Embryonic facial prominence (tissue), 1 donor: ENCODE data around the gene MAT1A.
"Not testable (repeated sequence)": the region's sequence is repeated elsewhere in the genome, so short reads cannot be mapped to it uniquely, and the experiment has no call there.

ENCODE experiments used
- DNase-seq: peaks from one replicate; pipeline ENCODE4 v3.0.0-alpha.2; 2016; ENCODE audit errors: extremely low spot score

The MAT1A gene

DNA sequence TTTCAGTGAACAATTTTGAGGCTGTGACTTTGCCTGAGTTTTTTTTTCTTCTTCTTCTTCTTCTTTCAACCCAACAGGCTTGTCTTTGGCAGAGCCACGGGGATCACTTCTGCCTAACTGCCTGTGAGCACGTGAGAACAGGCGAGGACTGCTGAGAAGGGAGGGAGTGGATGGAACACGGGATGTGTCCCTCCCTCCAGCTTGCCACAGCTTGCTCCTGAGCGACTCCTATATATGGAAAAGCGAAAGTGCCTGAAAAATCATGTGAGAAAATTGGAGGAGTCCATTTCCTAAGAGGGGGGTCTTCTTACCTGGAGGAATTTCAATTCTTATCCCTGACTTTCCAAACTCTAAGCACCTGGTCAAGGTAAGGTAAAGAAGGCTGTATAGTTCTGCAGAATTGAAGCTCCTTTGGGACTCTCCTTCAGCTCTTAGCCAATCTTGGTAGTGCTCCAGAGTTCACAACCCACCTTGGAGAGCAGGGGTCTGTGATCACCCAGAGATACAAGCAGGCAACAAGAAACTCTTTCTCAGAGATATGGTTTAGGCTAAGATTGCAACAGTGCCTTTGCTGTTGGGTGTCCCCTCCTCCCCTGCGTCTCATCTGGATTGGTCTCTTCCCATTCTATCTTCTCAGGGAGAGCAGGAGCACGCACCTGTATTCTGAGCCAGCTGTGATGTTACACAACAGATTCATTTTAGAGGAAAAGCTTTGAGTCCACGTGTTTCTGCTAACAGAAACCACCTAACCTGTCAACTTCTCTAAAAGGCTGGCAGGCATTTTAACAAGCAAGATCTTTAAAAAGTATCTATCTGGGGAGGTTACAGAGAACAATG lies at the start of gene MAT1A:
Gene MAT1A (minus strand): TSS at position 208 of the 837 bp plus-strand sequence. CDS start 235 bp downstream, outside the sequence.
- no peak for DNase-seq

DNA sequence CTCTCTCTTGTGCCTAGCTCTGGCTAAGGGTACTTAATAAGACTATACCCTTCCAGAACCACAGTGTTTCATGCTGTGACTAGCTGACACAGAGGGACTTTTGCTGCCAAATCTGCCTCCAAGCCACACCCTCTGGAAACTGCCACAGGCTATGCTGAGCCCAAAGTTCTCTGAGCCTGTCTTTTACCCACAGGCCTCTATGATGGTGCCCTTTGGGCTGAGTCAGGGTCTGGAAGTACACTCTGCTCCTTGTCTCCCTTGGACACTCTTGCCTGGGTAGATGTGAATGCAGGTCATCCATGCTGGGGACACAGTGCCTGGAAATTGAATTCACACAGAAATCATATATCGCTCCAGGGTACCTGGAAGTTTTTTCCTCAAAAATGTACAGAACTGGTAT lies 44.5 kb upstream of the MAT1A start:
- no peak for DNase-seq

DNA sequence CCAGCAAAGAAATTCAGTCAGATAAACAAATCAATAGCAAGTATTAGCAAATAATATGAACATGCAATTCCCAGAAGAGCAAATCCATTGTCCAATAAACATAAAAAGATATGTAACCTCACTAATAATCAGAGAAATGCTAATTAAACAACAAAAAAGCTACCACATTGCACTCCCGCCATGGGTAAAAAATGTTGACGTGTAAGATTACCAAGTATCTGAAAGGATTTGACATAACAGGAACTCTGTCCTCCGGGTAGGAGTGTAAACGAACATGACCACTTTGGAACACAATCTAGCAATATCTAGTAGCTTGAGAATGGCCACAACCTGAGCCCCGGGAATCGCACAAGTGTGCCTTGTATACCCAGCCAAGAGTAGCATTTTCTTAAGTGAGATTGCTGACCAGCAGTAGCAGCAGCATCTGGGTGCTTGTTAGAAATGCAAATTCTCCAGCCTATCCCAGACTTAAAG lies 35.5 kb upstream of the MAT1A start:
- DNase-seq: no peak

DNA sequence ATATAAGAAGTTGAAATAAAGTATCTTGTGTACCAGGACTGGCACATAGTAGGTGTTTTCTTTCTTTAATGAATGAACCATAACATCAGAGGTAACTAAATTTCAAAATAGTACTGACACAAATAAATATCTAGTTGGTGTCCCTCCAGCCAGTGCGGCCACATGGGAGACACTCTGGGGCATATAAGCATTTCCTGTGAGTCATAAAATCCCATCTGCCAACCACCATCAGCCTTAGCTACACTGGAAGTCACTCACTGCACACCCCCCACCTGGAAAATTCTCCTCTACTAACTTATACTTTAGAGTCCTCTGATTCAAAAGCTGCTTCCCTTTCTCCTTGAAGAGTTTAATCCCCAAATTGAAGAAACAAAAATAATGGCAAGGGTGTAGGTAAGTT lies 34.6 kb upstream of the MAT1A start:
- no peak for DNase-seq

DNA sequence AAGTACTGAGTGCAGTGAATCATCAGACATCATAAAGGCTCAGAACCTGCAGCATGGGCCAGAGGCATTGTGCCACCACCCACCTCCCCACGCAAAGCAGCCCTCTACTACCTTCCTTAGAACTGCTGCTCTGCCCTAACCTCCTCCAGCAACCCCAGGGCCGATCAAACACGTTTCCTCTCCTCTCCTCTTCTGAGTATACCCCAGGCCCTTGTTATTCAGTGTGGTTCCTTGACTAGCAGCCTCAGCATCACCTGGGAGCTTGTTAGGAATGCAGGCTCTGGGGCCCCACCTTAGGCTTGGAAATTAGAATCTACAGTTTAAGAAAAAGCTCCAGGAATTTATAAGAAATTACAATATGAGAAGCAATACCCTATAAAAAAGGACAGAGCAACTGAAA lies 33.9 kb upstream of the MAT1A start:
- no peak for DNase-seq

DNA sequence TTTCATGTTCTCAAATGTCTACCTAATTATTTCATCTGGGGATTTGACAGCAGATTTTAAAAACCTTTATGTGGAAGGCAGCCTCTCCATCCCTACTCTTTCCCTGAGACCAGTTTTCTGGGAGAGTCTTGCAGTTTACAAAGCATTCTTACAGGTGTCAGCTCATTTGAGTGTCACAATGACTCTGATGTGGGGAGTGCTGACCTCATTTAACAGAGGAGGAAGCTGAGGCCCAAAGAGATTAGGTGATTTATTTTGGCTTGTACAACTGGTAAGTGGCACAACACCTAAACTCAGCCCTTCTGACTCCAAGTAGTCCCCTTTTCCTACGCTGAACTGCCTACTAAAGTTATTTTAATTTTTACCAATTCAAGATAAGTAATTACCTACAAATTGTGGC lies 33.3 kb upstream of the MAT1A start:
- no peak for DNase-seq

DNA sequence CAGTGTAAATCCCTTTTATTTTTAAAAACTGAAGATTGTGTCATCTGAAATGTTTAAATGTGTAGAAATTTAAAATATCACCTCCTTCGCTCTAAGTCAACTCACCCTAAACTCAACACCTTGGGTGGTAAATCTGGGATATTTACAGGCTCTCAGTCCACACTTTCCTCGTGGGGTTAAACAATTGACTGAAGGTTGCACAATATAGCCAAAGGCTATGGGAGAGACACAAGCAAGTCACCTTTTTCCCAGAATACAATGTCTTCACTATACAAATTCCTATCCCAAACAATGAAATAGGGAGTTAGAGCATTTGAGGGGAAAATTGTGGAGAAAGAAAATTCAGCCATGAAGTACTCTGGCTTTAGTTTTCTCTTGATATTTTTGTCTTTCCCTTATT lies 32.7 kb upstream of the MAT1A start:
- DNase-seq: no peak

DNA sequence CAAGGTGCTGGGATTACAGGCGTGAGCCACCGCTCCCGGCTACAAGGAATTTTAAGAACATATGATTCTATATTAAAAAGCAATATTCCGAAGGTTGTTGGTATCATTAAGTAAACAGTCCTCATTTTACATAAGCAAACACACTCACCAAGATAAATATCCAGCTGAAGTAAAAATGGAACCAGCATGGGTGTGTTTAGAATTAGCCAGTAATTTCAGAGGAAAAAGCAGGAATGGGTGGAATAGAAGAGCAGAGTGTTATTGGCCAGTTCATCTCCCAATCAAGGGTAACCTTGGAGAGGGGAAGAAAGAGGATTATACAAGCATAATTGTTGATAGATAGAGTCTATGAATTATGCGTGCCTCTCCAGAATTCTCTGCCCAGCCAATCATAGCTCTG lies 31.7 kb upstream of the MAT1A start:
- DNase-seq: no peak

DNA sequence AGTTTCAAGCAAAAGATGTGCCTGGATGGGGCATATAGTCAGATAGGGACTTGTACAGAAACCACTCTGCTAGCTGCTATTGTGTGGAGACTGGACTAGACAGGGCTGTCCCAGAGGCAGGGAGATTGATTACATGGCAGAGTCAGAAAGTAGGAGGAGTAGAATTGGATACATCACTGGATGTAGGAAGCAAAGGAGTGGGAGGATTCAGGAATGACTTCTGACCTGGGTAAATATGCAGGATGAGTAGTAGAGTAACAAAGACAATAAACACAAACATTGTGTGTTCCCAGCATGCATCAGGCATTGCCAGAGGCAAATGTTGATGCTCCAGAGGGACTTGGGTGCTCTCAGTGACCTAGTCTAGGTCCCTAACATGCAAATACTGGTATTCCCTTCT lies 30.9 kb upstream of the MAT1A start:
- no peak for DNase-seq

DNA sequence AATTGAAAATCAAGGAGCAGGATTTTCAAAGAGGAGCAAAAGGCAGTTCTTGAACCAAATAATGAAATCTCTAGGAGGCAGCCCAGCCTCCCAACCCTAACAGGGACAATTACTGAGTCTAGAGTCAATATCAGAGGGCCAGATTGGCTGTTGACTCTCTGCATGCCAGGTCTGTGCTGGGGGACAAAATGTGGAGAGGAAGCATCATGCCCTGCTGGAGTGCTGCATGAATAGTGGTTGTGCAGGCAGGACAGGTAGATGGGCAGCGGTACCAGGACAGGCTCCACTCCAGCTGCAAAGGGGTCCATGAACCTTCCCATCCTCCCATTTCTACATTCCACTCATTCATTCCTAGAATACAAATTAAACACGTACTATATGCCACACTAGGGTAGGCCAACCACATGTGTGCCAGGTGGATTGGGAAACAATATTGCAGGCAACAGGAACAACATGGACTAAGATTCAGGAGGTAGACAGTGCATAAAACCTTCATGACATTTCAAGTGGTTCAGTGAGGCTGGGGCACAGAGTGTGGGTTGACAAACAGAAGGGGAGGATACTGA lies 30.4 kb upstream of the MAT1A start:
- no peak for DNase-seq

DNA sequence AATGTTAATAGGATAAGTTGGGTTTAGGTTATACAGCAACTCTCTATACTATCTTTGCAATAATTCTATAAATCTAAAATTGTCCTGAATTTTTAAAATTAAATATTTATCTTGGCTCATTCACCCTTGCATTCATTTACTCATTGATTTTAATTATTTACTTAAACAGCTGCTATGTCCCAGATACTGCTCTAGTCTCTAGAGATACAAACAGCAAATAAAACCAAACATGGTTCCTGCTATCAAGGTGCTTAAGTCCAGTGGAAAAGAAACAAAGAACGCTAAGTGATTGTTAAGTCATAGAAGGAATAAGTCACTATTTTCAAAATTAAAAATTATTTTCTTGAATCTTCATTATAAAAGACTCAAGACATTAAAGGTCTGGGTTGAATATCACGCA lies 29.9 kb upstream of the MAT1A start:
- no peak for DNase-seq

DNA sequence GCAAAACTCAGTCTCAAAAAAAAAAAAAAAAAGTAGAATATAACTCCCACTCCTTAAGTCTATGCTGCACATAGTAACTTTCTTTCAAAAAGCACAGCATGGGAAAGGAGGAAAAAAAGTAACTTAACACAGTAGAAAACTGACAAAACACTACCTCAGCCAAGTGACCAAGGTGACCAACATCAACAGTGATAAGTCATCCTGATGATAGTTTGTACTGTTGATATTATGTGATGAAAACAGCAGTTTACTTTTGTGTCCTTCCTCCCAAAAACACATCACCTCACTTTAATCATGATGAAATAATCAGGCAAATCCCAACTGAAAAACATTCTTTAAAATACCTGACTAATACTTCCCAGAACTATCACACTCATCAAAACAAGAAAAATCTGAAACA lies 29.3 kb upstream of the MAT1A start:
- no peak for DNase-seq

DNA sequence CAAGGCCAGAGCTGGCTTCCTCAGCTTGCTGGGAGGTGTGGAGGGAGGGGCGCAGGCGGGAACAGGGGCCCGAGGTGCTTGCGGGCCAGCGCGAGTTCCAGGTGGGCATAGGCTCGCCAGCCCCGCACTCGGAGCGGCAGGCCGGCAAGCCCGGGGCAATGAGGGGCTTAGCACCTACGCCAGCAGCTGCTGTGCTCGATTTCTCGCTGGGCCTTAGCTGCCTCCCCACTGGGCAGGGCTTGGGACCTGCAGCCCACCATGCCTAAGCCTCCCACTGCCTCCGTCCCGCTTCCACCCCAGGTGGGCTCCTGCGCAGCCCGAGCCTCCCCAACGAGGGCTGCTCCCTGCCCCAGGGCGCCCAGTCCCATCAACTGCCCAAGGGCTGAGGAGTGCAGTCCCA lies 25.9 kb upstream of the MAT1A start:
- no peak for DNase-seq

DNA sequence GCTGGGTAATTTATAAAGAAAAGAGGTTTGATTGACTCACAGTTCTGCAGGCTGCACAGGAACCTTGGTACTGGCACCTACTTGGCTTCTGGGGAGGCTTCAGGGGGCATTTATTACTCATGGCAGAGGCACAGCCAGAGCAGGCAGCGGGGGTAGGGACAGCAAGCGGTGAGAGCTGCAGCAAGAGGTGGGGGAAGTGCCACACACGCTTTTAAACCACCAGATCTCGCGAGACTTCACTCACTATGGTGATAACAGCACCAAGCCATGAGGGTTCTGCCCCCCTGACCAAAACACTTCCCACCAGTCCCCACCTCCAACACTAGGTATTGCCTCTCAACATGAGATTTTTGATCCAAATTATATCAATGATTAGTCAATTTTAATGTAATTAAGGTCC lies 24.1 kb upstream of the MAT1A start:
- DNase-seq: no peak

DNA sequence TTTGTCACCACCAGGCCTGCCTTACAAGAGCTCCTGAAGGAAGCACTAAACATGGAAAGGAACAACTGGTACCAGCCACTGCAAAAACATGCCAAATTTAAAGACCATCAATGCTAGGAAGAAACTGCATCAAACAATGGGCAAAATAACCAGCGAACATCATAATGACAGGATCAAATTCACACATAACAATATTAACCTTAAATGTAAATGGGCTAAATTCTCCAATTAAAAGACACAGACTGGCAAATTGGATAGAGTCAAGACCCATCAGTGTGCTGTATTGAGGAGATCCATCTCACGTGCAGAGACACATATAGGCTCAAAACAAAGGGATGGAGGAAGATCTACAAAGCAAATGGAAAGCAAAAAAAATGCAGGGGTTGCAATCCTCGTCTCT lies 16.5 kb upstream of the MAT1A start:
- not testable (repeated sequence) for DNase-seq

DNA sequence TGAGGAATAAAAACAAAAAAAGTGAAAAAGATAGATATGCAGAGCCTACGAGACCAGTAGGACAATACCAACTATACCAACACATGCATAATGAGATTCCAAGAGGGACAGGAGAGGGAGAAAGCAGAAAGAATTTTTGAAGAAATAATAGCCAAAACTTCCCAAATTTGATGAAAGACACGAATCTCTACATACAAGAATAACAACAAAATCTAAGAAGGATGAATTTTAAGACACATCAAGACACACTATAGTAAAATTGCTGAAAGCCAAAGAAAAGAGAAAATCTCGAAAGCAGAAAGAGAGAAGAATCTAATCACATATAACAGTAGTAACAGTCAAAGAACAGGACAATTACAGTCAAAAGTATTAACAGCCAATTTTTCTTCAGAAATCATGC lies 7.5 kb upstream of the MAT1A start:
- DNase-seq: no peak

DNA sequence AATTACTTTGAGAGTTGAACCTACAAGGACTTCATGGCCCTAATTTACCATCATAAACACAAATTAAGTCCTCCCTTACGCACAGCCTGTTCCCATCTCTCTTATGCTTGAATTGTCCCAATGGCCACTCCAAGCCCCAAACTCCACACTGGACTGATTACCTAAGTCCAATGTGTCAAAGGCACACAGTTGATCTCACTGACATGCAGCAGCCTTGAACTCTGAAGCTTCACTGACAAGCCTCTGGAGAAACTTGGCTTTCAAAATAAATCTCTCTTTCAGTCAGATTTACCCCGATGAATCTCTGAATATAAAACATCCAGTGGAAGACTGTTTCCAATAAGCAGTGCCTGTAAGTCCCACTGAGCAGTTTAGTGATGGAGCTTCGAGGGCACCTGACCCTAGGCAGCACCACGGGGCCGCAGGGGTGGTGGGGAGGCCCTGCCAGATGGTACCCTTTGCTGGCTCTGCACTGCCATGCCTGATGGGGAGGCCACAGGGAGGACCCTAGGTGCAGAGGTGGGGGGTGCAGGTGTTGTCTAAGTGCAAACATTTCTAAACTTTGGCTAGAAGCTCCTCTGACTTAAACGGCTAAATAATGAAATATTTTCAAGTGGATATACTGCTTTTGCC lies 3.3 kb upstream of the MAT1A start:
- no peak for DNase-seq

DNA sequence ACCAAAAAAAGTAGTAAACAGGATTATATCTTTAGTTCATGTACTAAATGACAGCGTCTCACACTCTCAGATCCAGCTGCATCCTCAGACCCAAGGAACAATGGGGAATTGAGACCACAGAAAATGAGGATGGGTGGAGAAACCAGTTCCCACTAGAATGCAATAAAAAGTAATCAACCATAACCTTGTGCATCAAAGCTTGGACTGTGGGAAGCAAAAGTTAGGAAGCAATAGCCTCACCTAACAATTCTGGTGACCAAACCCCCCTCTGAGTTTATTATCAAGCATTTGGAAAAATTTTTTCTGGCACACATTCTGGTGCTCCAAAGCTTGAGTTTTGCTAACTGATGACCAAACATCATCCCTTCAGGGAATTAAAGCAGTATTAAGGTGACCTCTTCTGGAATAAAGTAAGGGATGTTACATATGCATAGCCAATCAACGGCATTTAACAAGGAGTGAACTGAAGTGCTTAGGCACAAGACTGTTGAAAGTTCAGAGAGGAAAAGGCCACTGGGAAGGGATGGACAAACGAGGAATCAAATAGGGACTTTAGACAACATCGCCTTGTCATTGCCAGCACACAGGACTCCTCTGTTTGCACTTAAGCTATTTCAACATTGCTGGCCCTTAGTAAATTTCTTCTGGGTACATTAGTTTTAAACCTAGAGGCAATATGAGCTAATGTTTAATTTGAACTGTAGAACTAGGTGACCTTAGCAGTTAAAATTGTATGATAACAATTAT lies 1.2 kb upstream of the MAT1A start:
- DNase-seq: no peak

DNA sequence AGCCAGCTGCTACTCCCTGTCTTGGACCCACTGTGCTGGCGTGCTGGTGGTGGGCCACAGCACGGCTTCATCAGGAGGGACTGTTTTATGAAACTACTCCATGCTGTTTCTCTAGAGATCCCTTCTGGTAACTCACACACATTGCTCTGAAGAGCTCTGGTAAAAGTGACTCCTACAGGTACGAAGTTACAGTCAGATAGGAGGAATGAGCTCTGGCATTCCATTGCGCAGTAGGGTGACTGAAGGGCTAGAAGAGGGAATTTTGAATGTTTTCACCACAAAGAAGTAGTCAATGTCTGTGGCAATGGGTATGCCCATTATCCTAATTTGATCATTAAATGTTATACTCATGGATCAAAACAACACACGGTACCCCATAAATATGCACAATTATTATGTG lies 609 bp downstream of the MAT1A start:
- no peak for DNase-seq

DNA sequence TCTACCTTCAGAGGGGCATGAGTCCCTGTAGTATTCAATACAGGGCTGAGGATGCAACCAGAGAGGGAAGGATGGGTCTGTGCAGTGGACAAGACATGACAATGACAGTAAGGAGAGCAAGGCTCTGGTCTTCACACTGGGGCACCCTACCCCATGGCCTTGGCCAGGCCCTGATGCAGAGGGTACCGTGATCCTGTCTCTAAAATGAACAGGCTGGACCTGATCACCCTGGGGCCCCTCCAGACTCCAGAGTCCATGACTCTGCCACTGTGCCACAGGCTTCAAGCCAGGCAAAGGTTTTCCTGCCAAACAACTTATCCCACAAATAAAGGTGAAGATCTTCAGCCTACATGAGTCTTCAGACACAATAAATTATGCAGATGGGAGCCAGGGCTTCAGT lies 4.9 kb downstream of the MAT1A start:
- DNase-seq: no peak

DNA sequence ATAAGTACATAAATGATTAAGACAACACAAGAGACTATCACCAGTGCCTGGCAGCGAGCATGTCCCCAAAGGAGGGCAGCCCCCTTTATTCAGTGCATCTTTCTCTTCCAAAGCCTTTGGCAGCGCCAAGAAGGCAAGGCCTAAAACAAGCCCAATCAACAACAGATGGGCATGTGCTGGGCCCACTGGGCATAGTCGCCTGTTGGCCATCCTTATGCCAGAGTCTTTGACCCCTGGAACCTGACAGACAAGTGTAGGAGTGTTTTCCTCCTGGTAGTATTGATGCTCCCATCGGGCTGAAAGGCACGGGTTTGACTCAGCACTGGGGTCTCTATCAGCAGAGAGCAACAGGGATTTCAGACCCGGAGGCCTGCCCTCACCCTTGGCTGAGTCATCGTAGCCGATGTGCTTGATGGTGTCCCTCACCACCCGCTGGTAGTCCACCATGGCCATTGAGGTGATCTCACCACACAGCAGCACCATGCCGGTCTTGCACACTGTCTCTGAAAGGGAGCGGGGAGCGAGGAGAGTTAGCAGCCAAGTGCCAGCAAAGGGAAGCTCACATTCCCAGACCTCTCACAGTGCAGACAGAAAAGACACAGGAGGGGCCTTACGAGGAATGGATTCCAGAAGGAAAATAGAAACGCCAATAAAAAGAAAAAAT lies 5.8 kb downstream of the MAT1A start:
- DNase-seq: no peak

DNA sequence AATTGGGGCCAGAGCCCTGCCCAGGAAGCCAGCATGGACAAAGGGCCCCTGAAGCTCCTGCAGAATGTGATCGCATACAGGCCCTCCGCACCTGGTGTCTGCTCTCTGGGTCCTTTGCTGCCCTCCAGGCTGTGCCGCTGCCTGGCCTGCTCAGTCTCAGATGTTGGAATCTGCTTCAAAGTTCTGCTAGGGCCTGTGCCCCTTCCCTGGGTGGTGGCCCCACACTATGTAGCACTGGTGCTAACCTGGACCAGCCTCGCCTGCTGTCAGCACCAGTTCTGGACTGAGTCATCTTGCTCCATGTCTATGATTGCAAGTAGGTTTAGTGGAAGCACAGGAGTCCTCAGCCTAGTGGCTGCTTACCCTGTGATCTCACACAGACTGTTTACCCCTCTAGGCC lies 6.3 kb downstream of the MAT1A start:
- DNase-seq: no peak
